HepG2 (cell line): ENCODE measurements around the gene RABGAP1.

Source experiments
- CTCF ChIP-seq: sonication (generic); formaldehyde crosslinking; IDR thresholded peaks from 2 replicates; pipeline ENCODE4 v1.5.0; 2020; ENCODE audit warnings: mild to moderate bottlenecking, missing genetic modification reagents, moderate library complexity
- FOSL2 ChIP-seq: sonication (generic); formaldehyde crosslinking; IDR thresholded peaks from 2 replicates; pipeline ENCODE4 v1.4.0; 2020; ENCODE audit warnings: missing genetic modification reagents
- HNF1A ChIP-seq, 2 experiments: sonication (generic) in 1 of 2; formaldehyde crosslinking in 1 of 2; IDR thresholded peaks; 2 replicates each; pipeline versions ENCODE4 v1.4.0 to v1.6.1; 2016 to 2020; ENCODE audit warnings: borderline replicate concordance in 1 of 2, low read depth in 1 of 2, mild to moderate bottlenecking in 1 of 2, missing genetic modification reagents in 1 of 2
- JUND ChIP-seq: sonication (generic); formaldehyde crosslinking; IDR thresholded peaks from 2 replicates; pipeline ENCODE4 v1.8.0; 2022; ENCODE audit warnings: mild to moderate bottlenecking, missing genetic modification reagents
- PBX2 ChIP-seq: IDR thresholded peaks from 2 replicates; pipeline ENCODE4 v1.6.1; 2016; ENCODE audit warnings: control low read depth
- POLR2A ChIP-seq, 2 experiments: IDR thresholded peaks; 2 replicates each; pipeline ENCODE4 v1.6.1; 2011; ENCODE audit warnings: low read depth in 2 of 2, low read length in 2 of 2, mild to moderate bottlenecking in 1 of 2, moderate library complexity in 1 of 2; ENCODE audit not compliant: insufficient read depth in 1 of 2
- SIN3A ChIP-seq: IDR thresholded peaks from 2 replicates; pipeline ENCODE4 v1.6.1; 2011; ENCODE audit warnings: low read depth, mild to moderate bottlenecking, control low read depth, low read length, borderline replicate concordance
- ZBTB21 ChIP-seq: sonication (generic); formaldehyde crosslinking; IDR thresholded peaks from 2 replicates; pipeline ENCODE4 v1.4.0; 2020; ENCODE audit warnings: missing genetic modification reagents
- ZNF331 ChIP-seq: sonication (generic); formaldehyde crosslinking; IDR thresholded peaks from 2 replicates; pipeline ENCODE4 v1.4.0; 2020; ENCODE audit warnings: missing genetic modification reagents

- TF ChIP-seq SIN3A, result no peak
- no peak for TF ChIP-seq JUND (CRISPR knock-in tag)
- TF ChIP-seq CTCF (CRISPR knock-in tag), result no peak
- no peak for TF ChIP-seq FOSL2 (CRISPR knock-in tag)
- TF ChIP-seq ZBTB21 (CRISPR knock-in tag), result no peak
- no peak for TF ChIP-seq HNF1A (IDR thresholded peaks at IDR 0.05; ENCODE audit: low read depth)
- no peak for TF ChIP-seq HNF1A (CRISPR knock-in tag; IDR thresholded peaks at IDR 0.05; ENCODE audit: borderline replicate concordance)
- TF ChIP-seq ZNF331 (CRISPR knock-in tag), result no peak
- TF ChIP-seq PBX2 (CRISPR knock-in tag), result no peak
- TF ChIP-seq POLR2A (IDR thresholded peaks at IDR 0.05; ENCODE audit: insufficient read depth in 1 of 2, low read depth in 2 of 2, low read length in 2 of 2), result no peak
Observed at GRCh38 chr9:123128591-123128990, 187.8 kb downstream of the RABGAP1 start.
